ENCODE data around the gene MSI2. TPM values are rescaled to one million over a fixed set of nuclear protein-coding genes. Genes with fewer than 3 reads are reported as not detected.

The MSI2 gene
- polyA plus RNA-seq, 1 of the 3 experiments (the other 2 are of a cell fraction) = 24.1 TPM

GRCh38 chr17:57396511-57396921 lies 140.2 kb downstream of the MSI2 start:
- H3K9ac ChIP-seq = no peak overlapping the region
- no peaks in the 10 kb centered on the region; the same call in 1 of the 2 replicates for H3K9me3 ChIP-seq
- CTCF ChIA-PET = interaction anchor here (0.7 to 1.8 kb wide), 4 partner anchors 31 to 387 kb away, joined by 3 to 6 read pairs (median 4); no protein-coding TSS in a partner anchor
- H3K9me2 ChIP-seq = no peaks in the 10 kb centered on the region
- H3K27me3 ChIP-seq (ENCODE audit: insufficient read depth) = no peaks in the 10 kb centered on the region
- POLR2A ChIA-PET = no interaction called here
- H3K4me1 ChIP-seq (ENCODE audit: control insufficient read depth in 1 of 2, insufficient read depth in 2 of 2, low read depth in 1 of 2, low read length in 1 of 2) = peaks cover 5 to 32% of the 10 kb centered on the region in 2 experiments; a peak in 2 of 4 replicates
- TF ChIP-seq FOXJ3 (CRISPR knock-in tag; IDR thresholded peaks at IDR 0.05) (no peak), POLR2AphosphoS5 (IDR thresholded peaks at IDR 0.05; ENCODE audit: low read depth, low read length) (no peak), SMC3 (IDR thresholded peaks at IDR 0.05; ENCODE audit: low read depth, low read length) (no peak), GATA2 (CRISPR knock-in tag; IDR thresholded peaks at IDR 0.05) (no peak), USF2 (IDR thresholded peaks at IDR 0.05; ENCODE audit: borderline replicate concordance, low read depth, low read length) (no peak), RXRA (IDR thresholded peaks at IDR 0.05; ENCODE audit: borderline replicate concordance, low read depth) (no peak), YY1 (IDR thresholded peaks at IDR 0.05; ENCODE audit: low read depth) (no peak), SIN3A (IDR thresholded peaks at IDR 0.05; ENCODE audit: borderline replicate concordance, low read depth, low read length) (no peak), MAX (IDR thresholded peaks at IDR 0.05; ENCODE audit: low read depth) (no peak), RAD21 (IDR thresholded peaks at IDR 0.05; ENCODE audit: low read length) (no peak), CTCF (IDR thresholded peaks at IDR 0.05) (no peak), MEF2A (IDR thresholded peaks at IDR 0.05; ENCODE audit: borderline replicate concordance, low read depth) (no peak), EZH2phosphoT487 (IDR thresholded peaks at IDR 0.05; ENCODE audit: borderline replicate concordance, low read depth) (no peak), FOXM1 (IDR thresholded peaks at IDR 0.05; ENCODE audit: low read depth) (no peak), TAF1 (IDR thresholded peaks at IDR 0.05; ENCODE audit: borderline replicate concordance, low read depth, low read length) (no peak), GABPA (IDR thresholded peaks at IDR 0.05; ENCODE audit: low read depth) (no peak), CHD2 (IDR thresholded peaks at IDR 0.05; ENCODE audit: low read length, partially characterized antibody) (no peak), USF1 (IDR thresholded peaks at IDR 0.05; ENCODE audit: borderline replicate concordance, low read depth) (no peak)
- WGBS (ENCODE audit: low lambda C conversion rate) = 86% methylated on average over 8 of the region's 8 CpGs
- H3K79me2 ChIP-seq (ENCODE audit: insufficient read depth) = no peaks in the 10 kb centered on the region; the same call in 1 of the 2 replicates
- peaks cover 2 to 11% of the 10 kb centered on the region in 2 experiments for H3K36me3 ChIP-seq (replicated peaks in 1 of 2; ENCODE audit: control insufficient read depth in 1 of 2, insufficient read depth in 2 of 2, low read length in 1 of 2)
- H2AFZ ChIP-seq (ENCODE audit: low read depth) = no peak overlapping the region
- DNase-seq = no peak
- no peaks in the 10 kb centered on the region for H4K20me1 ChIP-seq (ENCODE audit: insufficient read depth)
- H3K27ac ChIP-seq (ENCODE audit: low read depth in 2 of 2, low read length in 1 of 2) = no peak overlapping the region; a peak in 1 of 4 replicates
- no peak overlapping the region for H3K4me3 ChIP-seq (ENCODE audit: low read depth in 2 of 2, low read length in 1 of 2)
- H3F3A ChIP-seq (replicated peaks; ENCODE audit: insufficient read depth) = no peaks in the 10 kb centered on the region
- no peak overlapping the region for H3K4me2 ChIP-seq
